Pancreas (tissue), 10 donors: Measurements from ENCODE around the gene CASP9. TPM values are rescaled to one million over a fixed set of nuclear protein-coding genes. Genes with fewer than 3 reads are reported as not detected.

Experiments
- ATAC-seq, 4 donors: fragments of 200-7000 bp; cut with Tn5 transposase; one replicate each; pipeline versions ENCODE4 v1.8.0 to v1.9.1; 2020; ENCODE audit warnings: mild to moderate bottlenecking in 4 of 4, moderate library complexity in 4 of 4
- DNase-seq, 6 donors: peaks; one replicate each; pipeline ENCODE4 v3.0.0-alpha.2; 2020
- FAIRE-seq: peaks from 2 replicates; lab custom pipeline; 2012; peaks lifted over from hg19 to GRCh38; lab: Jason Lieb, UNC
- H3K27ac ChIP-seq, 4 donors: fragments of 200-600 bp; sonication (generic); 1 replicate in 3 of 4; 2 replicates in 1 of 4; pipeline versions ENCODE4 v1.5.0 to v1.8.0; 2020
- H3K27me3 ChIP-seq, 4 donors: fragments of 200-600 bp; one replicate each; pipeline ENCODE4 v1.8.0; 2021
- H3K36me3 ChIP-seq, 3 donors: fragments of 200-600 bp; sonication (generic) in 1 of 3; one replicate each; pipeline versions ENCODE4 v1.5.0 to v1.8.0; 2020 to 2021
- H3K4me1 ChIP-seq, 3 donors: fragments of 200-600 bp; one replicate each; pipeline ENCODE4 v1.8.0; 2021
- H3K4me3 ChIP-seq, 4 donors: fragments of 200-600 bp; sonication (generic) in 2 of 4; one replicate each; pipeline versions ENCODE4 v1.5.0 to v1.8.0; 2020 to 2021
- H3K9me3 ChIP-seq, 4 donors: fragments of 200-600 bp; one replicate each; pipeline ENCODE4 v1.8.0; 2021
- CTCF ChIP-seq, 4 donors: fragments of 200-600 bp; sonication (generic) in 3 of 4; IDR thresholded peaks; one replicate each; pipeline versions ENCODE4 v1.5.0 to v1.8.0; 2021; ENCODE audit warnings: antibody characterized with exemption in 4 of 4
- WGBS, 2 donors: extraction: QIAGEN DNeasy Blood & Tissue Kit; methylation state at CpG; one replicate each; pipeline ENCODE4 v1.1.7; 2013; 5-methylcytosine and 5-hydroxymethylcytosine counted together
- intact Hi-C, 3 donors: fragments of 100-400 bp; cut with DNase I; formaldehyde crosslinking; loops; one replicate each; pipeline versions ENCODE4 v1.11.1 to v1.14.2; 2022
- polyA plus RNA-seq, 2 donors: library from polyadenylated mRNA; stranded (reverse); fragments of 200-250 nt; gene quantifications; one replicate each; pipeline ENCODE4 v1.2.3, GENCODE V29; 2013
- total RNA-seq, 6 donors: library from RNA; stranded (reverse); fragmentation: NEBNext Ultra II Directional in 4 of 6; extraction: Animal tissue kit (Norgen Biotek cat#: 25700) in 4 of 6; gene quantifications; one replicate each; pipeline versions ENCODE4 v1.2.1 to v1.2.4, GENCODE V29; 2021 to 2023
- donor health status: healthy with polysubstance abuse.
- donor health status: DM: no; HTN: no; CAD: no; lungs with moderate emphysema.
- donor health status: DM: no; HTN: no; CAD: no.
- donor health status: control.
- donor health status: control.
- donor health status: Bipolar disorder and iron deficiency.
- donor health status: DM: yes; HTN: yes; CAD: no.
- donor health status: DM: no; HTN: no; CAD: no.
- donor health status: DM: no; HTN: no; CAD: no.
- donor health status: DM: yes; HTN: yes; CAD: no.

CASP9 gene
- total and polyA plus RNA-seq, 8 donors: 6.6 to 32.0 (median 8.9) TPM

GRCh38 chr1:15445390-15446122, 78.5 kb downstream of the CASP9 start:
- TF ChIP-seq CTCF (IDR thresholded peaks at IDR 0.05): no peak
- no peaks in the 10 kb centered on the region for H3K9me3 ChIP-seq
- no peaks in the 10 kb centered on the region for H3K27me3 ChIP-seq
- H3K27ac ChIP-seq: no peak overlapping the region
- DNase-seq (peak in 4 of 6 donors; percentile 66 to 91 (median 74)), FAIRE-seq (no peak), ATAC-seq (peak in 3 of 4 donors; percentile 8 to 32 (median 18))
- H3K4me3 ChIP-seq: no peak overlapping the region
- no peaks in the 10 kb centered on the region for H3K36me3 ChIP-seq
- H3K4me1 ChIP-seq: peaks cover 0 to 4% (median 0%) of the 10 kb centered on the region in 3 donors
- intact Hi-C loops: no loop called here
- WGBS, 2 donors: 31 to 46% methylated on average over 10 to 14 of the region's 14 CpGs

GRCh38 chr1:15444468-15445389, 79.3 kb downstream of the CASP9 start:
- no peaks in the 10 kb centered on the region for H3K9me3 ChIP-seq
- no peak for TF ChIP-seq CTCF (IDR thresholded peaks at IDR 0.05)
- no peak overlapping the region for H3K4me3 ChIP-seq
- WGBS, 2 donors: 40 to 45% methylated on average over 17 of the region's 17 CpGs
- no peak for FAIRE-seq
- peak; percentile 15 to 33 (median 28) for ATAC-seq
- H3K27me3 ChIP-seq: no peaks in the 10 kb centered on the region
- peak in 5 of 6 donors; percentile 74 to 89 (median 75) for DNase-seq
- peaks cover 0 to 4% (median 0%) of the 10 kb centered on the region in 3 donors for H3K4me1 ChIP-seq
- no peaks in the 10 kb centered on the region for H3K36me3 ChIP-seq
- peak overlapping the region in 2 of 4 donors; percentile 9 to 50 for H3K27ac ChIP-seq
- intact Hi-C loops: no loop called here

DNA sequence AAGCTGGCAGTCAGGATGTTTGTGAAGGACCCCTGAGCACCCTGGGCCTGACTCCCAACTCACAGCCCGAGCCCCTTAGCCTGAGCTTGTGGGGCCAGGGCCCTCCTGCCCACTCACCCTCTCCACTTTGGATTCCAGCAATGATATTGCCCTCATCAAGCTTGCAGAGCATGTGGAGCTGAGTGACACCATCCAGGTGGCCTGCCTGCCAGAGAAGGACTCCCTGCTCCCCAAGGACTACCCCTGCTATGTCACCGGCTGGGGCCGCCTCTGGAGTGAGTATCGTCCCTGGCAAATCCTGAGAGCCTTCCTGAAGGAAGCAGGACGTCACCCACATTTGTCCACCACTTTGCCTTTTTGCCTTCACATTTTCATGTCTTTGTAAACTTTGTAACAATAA, 80.7 kb downstream of the CASP9 start:
- 42 to 50% methylated on average over 5 of the region's 5 CpGs for WGBS, 2 donors
- intact Hi-C loops: no loop called here
- no peak overlapping the region for H3K4me3 ChIP-seq
- peaks cover 0 to 4% (median 0%) of the 10 kb centered on the region in 3 donors for H3K4me1 ChIP-seq
- H3K27ac ChIP-seq: peak overlapping the region in 1 of 4 donors; percentile 50
- DNase-seq (peak in 1 of 6 donors; percentile 69), ATAC-seq (no peak), FAIRE-seq (no peak)
- no peaks in the 10 kb centered on the region for H3K9me3 ChIP-seq
- TF ChIP-seq CTCF (IDR thresholded peaks at IDR 0.05): no peak
- H3K27me3 ChIP-seq: no peaks in the 10 kb centered on the region
- no peaks in the 10 kb centered on the region for H3K36me3 ChIP-seq

DNA sequence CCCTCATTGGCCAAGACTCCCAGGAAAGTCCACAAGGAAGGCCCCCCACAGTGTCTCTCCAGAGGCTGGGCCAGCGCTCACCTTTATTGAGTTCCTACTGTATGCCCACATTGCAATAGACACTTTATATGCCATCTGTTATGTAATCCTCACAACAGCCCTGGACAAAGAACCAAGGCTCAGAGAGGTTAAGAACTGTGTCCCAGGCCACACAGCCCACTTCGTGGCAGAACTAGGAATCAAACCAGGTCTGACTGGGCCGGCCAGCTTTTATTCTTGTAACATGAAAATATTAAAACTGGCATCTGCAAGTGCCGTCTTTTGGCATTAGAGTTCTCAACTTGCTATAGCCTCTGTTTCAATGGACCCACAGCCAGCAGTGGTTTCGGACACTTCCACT, 81.3 kb downstream of the CASP9 start:
- TF ChIP-seq CTCF (IDR thresholded peaks at IDR 0.05): no peak
- intact Hi-C loops: no loop called here
- peaks cover 0 to 7% (median 0%) of the 10 kb centered on the region in 3 donors for H3K4me1 ChIP-seq
- ATAC-seq: no peak
- H3K27me3 ChIP-seq: no peaks in the 10 kb centered on the region
- FAIRE-seq: no peak
- H3K27ac ChIP-seq: peak overlapping the region in 2 of 4 donors; percentile 50
- H3K4me3 ChIP-seq: peak overlapping the region in 3 of 4 donors; percentile 19 to 51 (median 46)
- 45 to 51% methylated on average over 5 of the region's 5 CpGs for WGBS, 2 donors
- H3K9me3 ChIP-seq: no peaks in the 10 kb centered on the region
- no peaks in the 10 kb centered on the region for H3K36me3 ChIP-seq
- DNase-seq: no peak
